Measurements from ENCODE around the gene ATP2B2.
A peak's percentile ranks its signal among the peaks of the same experiment; 100 is the strongest.

Gene ATP2B2

DNA sequence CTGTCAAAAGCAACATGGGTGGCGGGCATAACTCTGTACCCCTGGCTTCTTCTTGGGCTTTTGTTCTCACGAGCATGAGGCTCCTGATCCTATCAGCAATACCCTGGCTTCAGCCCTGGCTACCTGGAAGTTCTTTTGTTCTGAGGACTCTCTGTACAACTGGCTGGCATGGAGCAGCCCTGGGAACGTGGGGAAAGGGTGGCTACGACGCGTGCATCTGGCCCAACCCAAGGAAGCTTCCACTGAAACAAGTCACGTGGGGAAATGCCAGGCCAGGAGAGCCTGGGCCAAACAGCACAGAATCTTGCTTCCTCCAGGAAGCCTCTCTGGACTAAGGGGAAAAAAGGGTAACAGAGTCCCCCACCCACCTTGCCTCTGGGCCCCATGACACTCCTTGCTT is 22.7 kb upstream of the ATP2B2 start:
- no peak for DNase-seq

DNA sequence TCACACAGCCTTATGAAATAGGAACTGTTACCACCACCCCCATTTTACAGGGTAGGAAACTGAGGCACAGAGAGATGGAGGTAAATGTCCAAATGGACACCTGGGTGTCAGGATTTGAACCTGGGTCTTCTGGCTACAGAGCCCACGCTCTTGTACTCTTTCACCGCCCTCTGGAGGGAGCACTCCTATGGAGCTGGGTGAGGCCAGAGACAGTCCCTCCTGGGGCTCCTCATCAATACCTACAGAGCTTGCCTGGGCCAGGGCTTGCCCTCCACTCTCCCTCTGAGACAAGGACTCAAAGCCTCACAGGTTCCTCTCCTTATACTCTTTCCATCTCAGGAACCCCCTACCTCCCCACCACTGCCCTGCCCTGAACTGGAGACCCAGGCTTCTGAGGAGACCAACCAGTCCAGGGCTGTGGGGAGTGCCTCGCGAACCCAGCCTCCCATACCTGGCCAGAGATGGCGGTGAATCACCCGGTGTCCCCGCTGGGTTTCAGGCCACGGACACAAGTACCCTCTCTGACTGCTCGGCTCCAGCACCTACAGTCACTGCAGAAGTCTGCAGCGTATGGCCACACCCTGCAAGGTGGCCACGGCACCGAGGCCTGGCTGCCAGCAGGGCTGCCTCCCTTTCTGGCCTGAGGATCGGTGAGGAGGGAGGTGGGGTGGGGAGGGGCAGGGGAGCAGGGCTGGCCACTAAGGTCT is 22.1 kb upstream of the ATP2B2 start:
- DNase-seq = no peak

GRCh38 chr3:10526366-10526765 is 21.0 kb upstream of the ATP2B2 start:
- no peak for DNase-seq

DNA sequence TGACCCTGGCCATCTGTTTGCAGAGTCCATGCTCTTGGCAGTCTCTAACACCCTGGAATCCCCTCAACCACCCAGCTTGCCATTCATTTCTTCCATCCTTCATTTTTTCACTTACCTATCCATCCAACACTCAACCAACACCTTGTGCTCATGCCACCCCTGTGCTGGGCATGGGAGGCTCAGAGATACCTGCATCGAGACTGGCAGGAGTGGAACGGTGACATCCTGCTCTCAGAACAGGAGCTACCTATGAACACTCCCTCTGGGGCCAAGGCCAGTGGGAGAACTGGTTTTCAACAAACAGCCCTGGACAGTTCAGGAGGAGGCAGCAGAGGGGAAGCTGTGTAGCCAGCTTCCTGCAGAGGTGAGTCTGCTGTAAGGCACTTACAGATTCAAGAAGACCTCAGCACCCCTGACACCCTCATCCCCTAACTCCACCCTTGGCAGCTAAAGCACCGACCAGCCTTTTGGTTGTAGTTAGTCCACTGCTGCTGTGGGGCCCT is 19.5 kb upstream of the ATP2B2 start:
- DNase-seq = no peak

DNA sequence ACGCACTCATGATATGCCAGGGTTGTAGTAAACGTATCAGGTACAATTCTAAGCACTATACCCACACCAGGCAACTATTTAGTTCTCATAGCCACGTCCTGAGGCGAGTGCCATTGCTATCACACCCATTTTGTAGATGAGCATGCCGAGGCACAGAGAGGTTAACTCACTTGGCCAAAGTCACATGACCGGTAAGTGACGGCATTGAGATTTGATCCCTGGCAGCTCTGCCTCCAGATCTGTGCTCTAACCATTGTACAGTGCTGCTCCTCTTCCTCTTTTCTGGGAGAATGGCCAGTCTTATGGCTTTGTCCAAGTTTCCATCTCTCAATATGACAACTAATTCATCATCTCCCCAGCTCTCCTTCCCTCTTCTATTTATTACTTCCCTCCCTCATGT is 18.9 kb upstream of the ATP2B2 start:
- DNase-seq = no peak

- no peak for DNase-seq
Measured at GRCh38 chr3:10523561-10523960, 18.2 kb upstream of the ATP2B2 start.

DNA sequence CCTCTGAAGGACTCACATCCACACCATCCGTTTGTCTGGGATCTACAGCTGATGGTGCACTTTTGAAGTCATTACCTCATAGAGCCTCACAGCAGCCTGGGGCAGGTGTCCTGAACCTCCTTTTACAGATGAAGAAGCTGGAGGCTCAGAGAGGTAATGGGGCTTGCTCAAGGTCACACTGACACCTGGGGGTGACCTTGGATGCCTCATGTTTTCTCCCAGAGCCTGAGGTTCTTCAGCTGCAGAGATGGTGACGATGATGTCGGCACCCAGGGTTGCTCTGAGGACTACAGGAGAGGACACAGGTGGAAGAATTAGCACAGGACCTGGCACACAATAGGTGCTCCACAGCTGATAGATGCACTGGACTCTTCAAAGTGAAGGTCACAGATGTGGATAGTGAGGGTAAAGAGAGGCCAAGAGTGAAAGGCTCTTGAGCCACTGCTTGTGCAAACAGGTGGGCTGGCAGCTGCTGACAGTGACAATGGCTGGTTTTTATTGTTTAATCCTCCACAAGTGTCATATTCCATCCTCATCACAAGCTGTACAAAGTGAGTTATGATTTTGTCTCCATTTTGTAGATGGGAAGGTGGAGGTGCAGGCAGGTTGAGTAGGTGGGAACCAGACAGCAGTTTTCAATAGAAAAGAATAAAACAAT is 17.4 kb upstream of the ATP2B2 start:
- DNase-seq = peak; percentile 21

DNA sequence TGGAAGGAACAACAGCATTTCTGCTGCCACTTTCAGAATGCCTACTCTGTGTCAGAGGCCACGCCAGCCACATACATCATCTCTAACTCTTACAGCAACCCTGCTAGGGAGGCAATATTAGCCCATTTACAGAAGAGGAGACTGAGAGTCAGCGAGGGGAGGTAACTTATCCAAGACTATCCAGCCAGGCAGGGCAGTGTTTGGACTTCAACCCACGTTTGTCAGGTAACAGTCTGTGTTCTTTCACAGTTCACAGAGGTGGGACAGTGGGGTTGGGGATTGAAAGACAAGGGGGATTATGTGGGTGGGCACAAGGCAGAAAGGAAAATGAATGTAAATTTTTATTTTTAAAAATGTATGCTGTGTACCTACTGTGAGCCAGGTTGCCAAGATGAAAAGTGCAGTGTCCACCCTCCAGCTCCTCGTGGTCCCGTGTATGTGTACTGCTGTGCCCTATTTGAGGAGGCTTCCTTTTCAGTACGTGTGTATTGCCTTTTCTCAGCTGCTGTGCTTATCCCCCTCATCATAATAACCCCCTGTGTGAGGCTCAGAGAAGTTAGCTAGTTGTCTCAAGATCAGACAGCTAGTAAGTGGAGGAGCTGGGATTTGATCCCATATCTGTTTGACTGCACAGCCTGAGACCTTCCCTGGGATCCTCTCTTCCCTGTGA is 16.5 kb upstream of the ATP2B2 start:
- no peak for DNase-seq

DNA sequence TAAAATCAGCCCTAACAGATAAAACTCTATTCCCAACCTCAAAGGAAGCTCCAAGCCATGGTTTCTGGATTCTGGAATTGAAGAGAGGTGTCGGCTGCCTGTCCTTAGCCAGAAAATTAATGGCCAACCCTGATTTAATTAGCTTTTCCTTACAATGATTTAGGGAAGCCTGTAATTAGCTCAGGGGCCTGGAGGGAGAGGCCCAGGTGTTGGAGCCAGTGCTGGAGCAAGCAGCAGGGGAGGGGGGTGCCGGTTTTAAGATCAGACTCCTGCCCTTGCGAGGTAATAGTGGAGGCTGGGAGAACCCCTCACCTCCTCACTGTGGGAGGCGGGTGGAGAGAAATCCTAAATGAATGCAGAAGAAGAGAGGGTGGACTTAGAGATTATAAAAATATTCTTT is 14.7 kb upstream of the ATP2B2 start:
- DNase-seq = peak; percentile 92

DNA sequence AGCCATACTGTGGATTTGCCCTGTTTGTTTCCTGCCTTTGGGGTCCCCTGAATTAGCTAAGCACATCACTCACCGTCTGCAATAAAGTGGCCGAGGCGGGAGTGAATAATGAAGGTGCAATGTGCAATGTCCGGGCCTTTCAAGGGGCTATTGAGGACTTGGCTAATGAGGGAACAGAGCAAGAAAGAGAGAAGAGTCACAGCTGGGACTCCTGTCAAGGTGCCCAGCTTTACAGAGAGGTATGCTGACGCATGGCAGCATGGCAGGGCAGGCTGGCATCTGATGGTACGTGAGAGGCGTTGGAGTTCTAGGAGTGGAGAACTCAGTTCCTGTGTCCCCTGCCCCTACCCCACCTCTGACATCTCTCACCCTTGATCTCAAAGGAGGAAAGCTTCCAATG is 13.8 kb upstream of the ATP2B2 start:
- DNase-seq = no peak

DNA sequence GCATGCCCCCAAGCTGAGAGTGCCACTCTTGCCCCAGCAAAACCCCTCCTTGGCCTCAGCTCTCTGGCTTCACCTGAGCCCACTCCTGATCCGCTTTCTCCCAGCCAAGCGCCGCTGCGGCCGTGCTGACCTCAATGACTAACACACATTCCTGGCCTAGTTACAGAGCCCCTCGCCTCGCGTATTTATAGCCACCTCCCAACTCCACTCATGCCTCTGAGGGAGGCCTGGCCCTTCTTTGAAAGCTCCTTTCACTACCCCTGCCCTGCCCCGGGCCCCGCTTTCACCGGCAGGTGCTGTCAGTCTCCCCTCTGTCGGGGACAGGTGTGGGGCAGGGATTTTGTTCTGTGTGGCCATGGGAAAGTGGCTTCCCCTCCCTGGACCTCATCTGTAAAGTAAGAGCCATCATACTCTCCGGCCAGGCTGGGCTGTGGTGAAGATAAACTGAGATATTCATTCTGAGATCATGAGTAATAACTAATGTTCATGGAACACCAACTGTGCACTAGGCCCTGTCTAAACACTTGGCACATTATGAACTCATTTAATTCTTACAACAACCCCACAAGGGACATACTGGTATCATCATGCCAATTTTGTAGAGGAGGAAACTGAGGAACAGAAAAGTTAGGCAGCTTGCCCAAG is 13.2 kb upstream of the ATP2B2 start:
- DNase-seq = no peak

- DNase-seq = no peak
Measured at GRCh38 chr3:10517627-10518026, 12.2 kb upstream of the ATP2B2 start.

DNA sequence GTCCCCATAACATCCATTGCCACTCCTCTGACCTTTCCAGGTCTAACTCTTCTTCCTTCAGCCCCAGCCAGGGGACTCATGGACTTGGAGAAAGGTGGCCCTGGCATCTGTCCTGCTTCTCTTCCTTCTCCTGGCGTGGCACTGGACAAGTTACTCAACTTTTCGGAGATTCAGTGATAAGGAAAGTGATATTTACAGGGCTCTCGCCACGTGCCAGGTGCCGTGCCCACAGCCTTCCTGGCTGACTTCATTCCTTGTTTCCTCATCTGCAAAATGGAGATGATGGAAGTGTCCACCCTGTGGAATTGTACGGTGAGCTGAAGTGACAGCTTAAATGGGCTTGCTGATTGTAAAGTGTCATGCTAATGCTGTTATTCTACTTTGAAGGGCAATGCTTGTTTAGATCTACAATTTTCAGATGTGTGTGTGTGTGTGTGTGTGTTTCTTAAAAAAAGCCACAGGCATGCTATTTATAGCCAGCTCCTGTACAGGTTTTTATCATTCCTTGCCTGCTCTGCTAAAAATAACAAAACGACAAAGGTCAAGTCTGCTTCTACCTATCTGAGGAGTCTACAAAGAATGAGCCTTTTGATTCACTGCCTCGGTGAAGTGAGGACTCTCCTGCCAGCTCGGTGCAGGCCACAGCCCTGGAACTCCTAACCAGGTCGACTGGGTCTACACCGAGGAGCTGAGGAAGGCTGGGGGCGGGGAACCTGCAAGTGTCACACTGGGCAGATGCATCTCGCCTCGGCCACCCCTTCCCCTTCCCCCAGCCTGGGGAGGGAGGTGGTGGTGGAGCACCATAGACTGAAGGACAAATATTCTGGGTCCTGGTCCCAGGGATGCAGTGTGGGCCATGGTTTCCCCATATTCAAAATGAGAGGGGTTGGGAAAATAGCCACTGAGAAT is 11.4 kb upstream of the ATP2B2 start:
- DNase-seq = no peak

DNA sequence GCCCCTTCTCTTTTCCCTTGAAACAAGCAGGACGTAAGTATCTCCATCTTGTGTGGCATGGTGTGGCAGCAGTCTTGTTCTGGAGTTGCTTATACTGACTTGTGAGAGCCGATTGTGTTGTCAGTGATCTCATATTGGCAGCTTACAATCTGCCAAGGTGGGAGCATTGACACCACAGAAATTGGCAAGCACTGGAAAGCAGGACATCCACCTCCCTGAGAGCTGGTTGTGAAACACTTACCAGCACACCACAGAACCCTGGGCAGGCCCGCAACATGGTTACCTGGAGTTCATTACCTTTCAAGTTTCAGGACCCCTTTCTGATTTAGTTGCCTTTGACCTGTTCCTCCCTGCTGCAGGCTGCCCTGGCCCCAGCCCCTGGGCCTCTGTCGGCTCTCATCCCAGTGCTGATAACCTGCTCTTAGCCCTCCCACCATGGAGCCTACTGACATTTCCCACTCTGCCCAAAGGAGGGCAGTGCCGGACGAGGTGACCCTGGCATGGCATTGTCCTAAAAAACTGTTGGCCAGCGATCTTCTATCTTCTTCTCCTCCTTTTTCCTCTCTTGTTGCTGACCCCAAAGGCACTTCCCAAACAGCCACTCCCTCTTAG is 10.6 kb upstream of the ATP2B2 start:
- no peak for DNase-seq

- no peak for DNase-seq
Measured at GRCh38 chr3:10515396-10515795, 10.0 kb upstream of the ATP2B2 start.

DNA sequence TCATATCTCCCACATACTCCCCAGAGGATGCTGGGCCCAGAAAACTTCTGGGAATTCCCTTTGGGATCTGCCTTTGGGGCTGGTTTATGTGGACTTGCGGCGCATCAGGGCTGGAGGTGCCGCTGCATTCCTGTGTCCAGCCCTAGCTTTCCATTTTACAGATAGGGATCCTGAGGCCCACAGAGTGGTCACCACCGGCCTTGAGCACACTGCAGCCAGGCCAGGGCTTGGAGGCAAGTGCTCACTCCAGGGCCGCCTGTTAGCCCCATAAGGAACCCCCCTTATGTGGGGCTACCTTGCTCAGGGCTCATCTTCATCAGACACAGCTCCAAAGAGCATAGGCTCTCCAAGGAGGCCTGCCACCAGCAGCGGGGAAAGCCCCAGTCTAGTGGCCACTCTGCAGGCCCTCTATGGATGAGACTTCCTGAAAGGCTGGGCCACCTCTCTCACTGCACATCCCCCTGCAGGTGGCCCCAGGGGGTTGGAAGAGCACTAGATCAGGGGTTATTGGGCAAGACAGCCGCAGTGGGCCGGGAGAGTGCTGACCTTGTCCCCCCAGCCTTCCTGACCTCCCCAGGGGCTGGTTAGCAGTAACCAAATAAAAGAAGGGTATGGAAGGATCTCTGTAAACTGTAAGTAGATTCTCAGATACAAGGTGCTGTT is 9.2 kb upstream of the ATP2B2 start:
- DNase-seq = no peak

DNA sequence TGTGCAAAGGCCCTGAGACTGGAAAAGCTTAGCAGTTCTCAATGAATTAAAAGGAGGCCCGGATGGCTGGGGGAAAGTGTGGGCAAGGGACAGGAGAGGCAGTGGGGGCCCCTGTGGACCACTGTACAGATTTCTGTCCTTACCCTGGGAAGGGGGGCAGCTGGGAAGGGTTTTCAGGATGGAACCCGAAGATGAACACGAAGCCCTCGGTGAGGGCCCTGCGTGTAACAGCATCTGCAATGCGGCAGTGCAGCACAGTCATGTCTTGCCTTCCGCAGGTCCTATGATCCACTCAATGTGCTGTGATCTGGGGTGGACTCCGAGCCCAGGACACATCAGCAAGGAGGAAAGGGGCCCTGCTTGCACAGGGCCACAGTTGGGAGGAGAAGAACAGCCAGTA is 7.9 kb upstream of the ATP2B2 start:
- no peak for DNase-seq

DNA sequence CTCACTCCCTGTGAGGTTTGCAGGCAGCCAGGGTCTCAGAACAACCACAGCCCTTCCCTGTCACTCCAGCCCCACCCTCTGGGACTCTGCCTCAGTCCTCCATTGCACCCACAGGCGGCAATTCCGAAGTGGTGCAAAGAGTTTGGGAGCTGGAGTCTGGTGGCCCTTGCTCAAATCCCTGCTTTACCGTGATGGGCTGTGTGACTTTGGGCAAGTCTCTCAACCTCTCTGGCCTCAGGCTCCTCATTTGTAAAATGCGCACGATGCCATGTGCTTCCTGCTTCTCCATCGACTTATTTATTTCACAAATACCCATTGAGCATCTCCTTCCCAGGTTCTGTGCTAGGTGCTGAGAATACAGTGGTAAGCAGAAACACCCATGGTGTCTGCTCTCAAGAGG is 7.3 kb upstream of the ATP2B2 start:
- no peak for DNase-seq

DNA sequence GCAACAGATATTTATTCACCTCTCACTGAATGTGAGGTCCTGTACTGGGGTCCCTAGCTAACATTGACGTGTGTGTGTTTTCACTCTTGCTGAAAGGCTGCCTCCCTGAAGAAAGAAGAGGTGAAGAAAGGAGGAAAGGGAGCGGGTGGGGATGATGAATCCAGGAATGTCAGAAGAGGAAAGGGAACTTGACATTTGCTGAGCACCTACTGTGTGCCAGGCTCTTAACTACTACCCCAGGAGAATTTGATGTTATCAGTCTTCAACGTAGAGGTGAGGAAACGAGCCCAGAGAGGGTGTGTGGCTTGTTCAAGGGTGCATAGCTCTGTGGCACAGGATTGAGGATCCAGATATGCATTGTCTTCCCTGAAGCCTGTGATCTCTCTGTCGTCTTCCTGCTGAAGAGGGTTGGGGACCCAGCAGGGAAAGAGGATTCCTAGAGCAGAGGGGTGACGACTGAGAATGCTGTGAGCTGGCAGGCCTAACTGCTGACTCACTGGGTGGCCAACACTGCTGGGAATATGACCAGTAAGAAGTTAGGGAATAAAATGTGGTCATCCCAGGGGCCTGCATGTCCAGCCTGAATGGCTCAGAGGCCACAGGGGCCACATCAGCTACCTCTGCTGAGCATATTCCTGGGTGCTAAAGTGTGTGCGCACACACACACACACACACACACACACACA is 6.6 kb upstream of the ATP2B2 start:
- no peak for DNase-seq

GRCh38 chr3:10510743-10511432 is 5.5 kb upstream of the ATP2B2 start:
- no peak for DNase-seq

Data from NCI-H82 (cell line).